HCT116 (cell line): ENCODE results near the gene TBXAS1. TPM values are rescaled to one million over a fixed set of nuclear protein-coding genes. Genes with fewer than 3 reads are reported as not detected.

Experiments used
- ATAC-seq: fragments of 200-7000 bp; cut with Tn5 transposase; 2 replicates; pipeline ENCODE4 v1.9.1; 2020; ENCODE audit warnings: mild to moderate bottlenecking, moderate library complexity
- BruUV-seq: library from RNA; stranded (reverse); fragments of 400-500 nt; replicated peaks from 2 replicates; lab custom pipeline; 2021; lab: Mats Ljungman, UMichigan
- CTCF ChIA-PET: fragments of 300-600 bp; sonication (Branson Sonifier 250); formaldehyde crosslinking; loops from one replicate; lab custom pipeline; 2021; ENCODE audit warnings: antibody characterized with exemption; lab: Charles Lee
- POLR2A ChIA-PET: fragments of 300-600, 350-600 bp; sonication (Branson Sonifier 250); formaldehyde crosslinking; loops from one replicate; lab custom pipeline; 2021; ENCODE audit warnings: antibody characterized with exemption; lab: Charles Lee
- RAD21 ChIA-PET, 2 experiments: fragments of 300-600 bp; sonication (Branson Sonifier 250); formaldehyde crosslinking; loops; one replicate each; lab custom pipeline; 2023; ENCODE audit warnings: low total read pairs in 2 of 2; ENCODE audit not compliant: uncharacterized antibody in 2 of 2, unreplicated experiment in 2 of 2, low non-redundant PET in 1 of 2; lab: Charles Lee
- DNase-seq: peaks from one replicate; pipeline ENCODE4 v3.0.0-alpha.2; 2010; ENCODE audit warnings: low read depth, low spot score
- H2AFZ ChIP-seq: fragments of 200-600 bp; shearing (Covaris generic), sonication (generic); 2 replicates; pipeline ENCODE4 v1.6.1; 2017; ENCODE audit warnings: low read depth, mixed run types, mixed read lengths, antibody characterized with exemption, low read length; ENCODE audit not compliant: poor library complexity, severe bottlenecking
- H3K27ac ChIP-seq: 2 replicates; pipeline ENCODE4 v1.5.1; 2012; ENCODE audit warnings: low read depth, low read length
- H3K27me3 ChIP-seq: fragments of 200-600 bp; sonication (generic); 2 replicates; pipeline ENCODE4 v1.6.1; 2016; ENCODE audit warnings: mixed run types, low read length, mixed read lengths; ENCODE audit not compliant: insufficient read depth
- H3K36me3 ChIP-seq, 2 experiments: fragments of 200-500 bp in 1 of 2; fragments of 200-600 bp in 1 of 2; sonication (Bioruptor generic) in 1 of 2; sonication (generic) in 1 of 2; 2 replicates each; pipeline versions ENCODE4 v1.5.1 to v1.6.1; 2014 to 2016; ENCODE audit warnings: low read length in 2 of 2, inconsistent platforms in 1 of 2, mixed read lengths in 1 of 2, mixed run types in 1 of 2; ENCODE audit not compliant: insufficient read depth in 2 of 2, control insufficient read depth in 1 of 2
- H3K4me1 ChIP-seq, 2 experiments: fragments of 200-600 bp in 1 of 2; sonication (generic) in 1 of 2; 2 replicates each; pipeline versions ENCODE4 v1.5.1 to v1.6.1; 2012 to 2017; ENCODE audit warnings: low read length in 2 of 2, inconsistent platforms in 1 of 2, mild to moderate bottlenecking in 1 of 2, mixed read lengths in 1 of 2, mixed run types in 1 of 2, moderate library complexity in 1 of 2; ENCODE audit not compliant: insufficient read depth in 2 of 2, control insufficient read depth in 1 of 2
- H3K4me2 ChIP-seq: fragments of 200-600 bp; sonication (generic); 2 replicates; pipeline ENCODE4 v1.6.1; 2017; ENCODE audit warnings: mixed run types, low read length, mixed read lengths
- H3K4me3 ChIP-seq, 2 experiments: fragments of 200-600 bp in 1 of 2; sonication (generic) in 1 of 2; replicated peaks in 1 of 2; 2 replicates each; pipeline ENCODE4 v1.5.1; 2011 to 2016; ENCODE audit warnings: low read length in 2 of 2, control low read depth in 1 of 2, low read depth in 1 of 2, mild to moderate bottlenecking in 1 of 2, mixed read lengths in 1 of 2, mixed run types in 1 of 2
- H3K79me2 ChIP-seq: fragments of 200-600 bp; sonication (generic); 2 replicates; pipeline ENCODE4 v1.6.1; 2017; ENCODE audit warnings: mild to moderate bottlenecking, mixed run types, low read length, moderate library complexity, mixed read lengths; ENCODE audit not compliant: insufficient read depth
- H3K9ac ChIP-seq: fragments of 200-600 bp; sonication (generic); 2 replicates; pipeline ENCODE4 v1.6.1; 2016; ENCODE audit warnings: low read length, mixed read lengths
- H3K9me2 ChIP-seq: fragments of 200-600 bp; sonication (generic), shearing (Covaris generic); 2 replicates; pipeline ENCODE4 v1.6.1; 2017; ENCODE audit warnings: mixed run types, mild to moderate bottlenecking, moderate library complexity; ENCODE audit not compliant: insufficient read depth
- H3K9me3 ChIP-seq, 2 experiments: fragments of 200-500 bp in 1 of 2; fragments of 200-600 bp in 1 of 2; sonication (Bioruptor generic) in 1 of 2; sonication (generic) in 1 of 2; 2 replicates each; pipeline ENCODE4 v1.6.1; 2014 to 2017; ENCODE audit warnings: low read length in 2 of 2, mixed read lengths in 2 of 2, inconsistent platforms in 1 of 2, low read depth in 1 of 2, mild to moderate bottlenecking in 1 of 2, mixed run types in 1 of 2, moderate library complexity in 1 of 2; ENCODE audit not compliant: control insufficient read depth in 1 of 2, insufficient read depth in 1 of 2
- H4K20me1 ChIP-seq: fragments of 200-600 bp; sonication (generic), shearing (Covaris generic); 2 replicates; pipeline ENCODE4 v1.6.1; 2017; ENCODE audit warnings: mixed run types, mild to moderate bottlenecking, moderate library complexity; ENCODE audit not compliant: insufficient read depth
- SP1 ChIP-seq: IDR thresholded peaks from 2 replicates; pipeline ENCODE4 v1.6.1; 2012; ENCODE audit warnings: low read depth
- intact Hi-C: fragments of 100-400 bp; cut with micrococcal nuclease; formaldehyde crosslinking; loops from 2 replicates; pipeline ENCODE4 v1.10.0; 2022
- total RNA-seq: library from RNA; stranded (reverse); gene quantifications from one replicate; pipeline ENCODE4 v1.2.1, GENCODE V29; 2021; ENCODE audit not compliant: unreplicated experiment
- TF ChIP-seq, protein P1 (sequence below), 3 experiments: fragments of 200-600 bp in 1 of 3; sonication (generic) in 1 of 3; IDR thresholded peaks in 2 of 3; conservative IDR thresholded peaks in 1 of 3; 2 replicates each; pipeline ENCODE4 v1.5.1; 2012 to 2017; ENCODE audit warnings: low read depth in 2 of 3, low read length in 2 of 3, antibody characterized with exemption in 1 of 3, borderline replicate concordance in 1 of 3, control low read depth in 1 of 3, mild to moderate bottlenecking in 1 of 3, mixed read lengths in 1 of 3, mixed run types in 1 of 3, moderate library complexity in 1 of 3; ENCODE audit not compliant: insufficient read depth in 1 of 3
- TF ChIP-seq, protein P2 (sequence below): IDR thresholded peaks from 2 replicates; pipeline ENCODE4 v1.6.1; 2012; ENCODE audit warnings: low read depth

TBXAS1 gene
- total RNA-seq, 1 experiment from 2014 or later, result 1.4 TPM

DNA sequence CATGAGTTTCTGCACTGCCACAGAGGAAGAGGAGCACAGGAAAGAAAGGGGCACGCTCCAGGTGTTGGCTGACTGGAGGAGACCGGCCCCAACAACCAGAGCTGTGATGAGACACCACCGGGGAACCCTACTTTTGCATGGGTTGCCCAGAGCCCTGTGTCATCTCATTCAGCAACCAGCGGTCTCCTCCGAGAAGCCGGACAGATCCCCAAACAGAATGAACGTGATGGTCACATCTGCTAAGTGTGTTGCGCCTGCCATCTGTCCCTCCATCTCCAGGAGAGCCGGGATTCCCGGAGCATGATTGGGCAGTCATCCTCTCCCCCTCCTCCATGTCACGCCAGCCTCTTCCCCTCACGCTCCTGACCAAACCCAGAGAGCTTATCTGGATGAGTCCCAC is 210.8 kb downstream of the TBXAS1 start:
- no peaks in the 10 kb centered on the region for H3K9me2 ChIP-seq
- no peak for DNase-seq
- no peak overlapping the region for H3K4me3 ChIP-seq
- ChIA-PET POLR2A (no interaction called here), CTCF (no interaction called here), RAD21 (no interaction called here)
- H3K36me3 ChIP-seq, result no peaks in the 10 kb centered on the region
- H3K27me3 ChIP-seq, result no peaks in the 10 kb centered on the region
- peaks cover 2 to 9% of the 10 kb centered on the region in 2 experiments; a peak in 2 of 4 replicates for H3K4me1 ChIP-seq
- H3K27ac ChIP-seq, result no peak overlapping the region
- ATAC-seq, result no peak
- H3K79me2 ChIP-seq, result no peaks in the 10 kb centered on the region
- no peaks in the 10 kb centered on the region for H4K20me1 ChIP-seq
- intact Hi-C loops, result no loop called here
- TF ChIP-seq, protein P1, sequence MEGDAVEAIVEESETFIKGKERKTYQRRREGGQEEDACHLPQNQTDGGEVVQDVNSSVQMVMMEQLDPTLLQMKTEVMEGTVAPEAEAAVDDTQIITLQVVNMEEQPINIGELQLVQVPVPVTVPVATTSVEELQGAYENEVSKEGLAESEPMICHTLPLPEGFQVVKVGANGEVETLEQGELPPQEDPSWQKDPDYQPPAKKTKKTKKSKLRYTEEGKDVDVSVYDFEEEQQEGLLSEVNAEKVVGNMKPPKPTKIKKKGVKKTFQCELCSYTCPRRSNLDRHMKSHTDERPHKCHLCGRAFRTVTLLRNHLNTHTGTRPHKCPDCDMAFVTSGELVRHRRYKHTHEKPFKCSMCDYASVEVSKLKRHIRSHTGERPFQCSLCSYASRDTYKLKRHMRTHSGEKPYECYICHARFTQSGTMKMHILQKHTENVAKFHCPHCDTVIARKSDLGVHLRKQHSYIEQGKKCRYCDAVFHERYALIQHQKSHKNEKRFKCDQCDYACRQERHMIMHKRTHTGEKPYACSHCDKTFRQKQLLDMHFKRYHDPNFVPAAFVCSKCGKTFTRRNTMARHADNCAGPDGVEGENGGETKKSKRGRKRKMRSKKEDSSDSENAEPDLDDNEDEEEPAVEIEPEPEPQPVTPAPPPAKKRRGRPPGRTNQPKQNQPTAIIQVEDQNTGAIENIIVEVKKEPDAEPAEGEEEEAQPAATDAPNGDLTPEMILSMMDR (IDR thresholded peaks at IDR 0.05 in 2 of 3, conservative IDR thresholded peaks at IDR 0.05 in 1 of 3; ENCODE audit: borderline replicate concordance in 1 of 3, insufficient read depth in 1 of 3, low read depth in 2 of 3, low read length in 2 of 3), result no peak
- no peak for TF ChIP-seq SP1
- TF ChIP-seq, protein P2, sequence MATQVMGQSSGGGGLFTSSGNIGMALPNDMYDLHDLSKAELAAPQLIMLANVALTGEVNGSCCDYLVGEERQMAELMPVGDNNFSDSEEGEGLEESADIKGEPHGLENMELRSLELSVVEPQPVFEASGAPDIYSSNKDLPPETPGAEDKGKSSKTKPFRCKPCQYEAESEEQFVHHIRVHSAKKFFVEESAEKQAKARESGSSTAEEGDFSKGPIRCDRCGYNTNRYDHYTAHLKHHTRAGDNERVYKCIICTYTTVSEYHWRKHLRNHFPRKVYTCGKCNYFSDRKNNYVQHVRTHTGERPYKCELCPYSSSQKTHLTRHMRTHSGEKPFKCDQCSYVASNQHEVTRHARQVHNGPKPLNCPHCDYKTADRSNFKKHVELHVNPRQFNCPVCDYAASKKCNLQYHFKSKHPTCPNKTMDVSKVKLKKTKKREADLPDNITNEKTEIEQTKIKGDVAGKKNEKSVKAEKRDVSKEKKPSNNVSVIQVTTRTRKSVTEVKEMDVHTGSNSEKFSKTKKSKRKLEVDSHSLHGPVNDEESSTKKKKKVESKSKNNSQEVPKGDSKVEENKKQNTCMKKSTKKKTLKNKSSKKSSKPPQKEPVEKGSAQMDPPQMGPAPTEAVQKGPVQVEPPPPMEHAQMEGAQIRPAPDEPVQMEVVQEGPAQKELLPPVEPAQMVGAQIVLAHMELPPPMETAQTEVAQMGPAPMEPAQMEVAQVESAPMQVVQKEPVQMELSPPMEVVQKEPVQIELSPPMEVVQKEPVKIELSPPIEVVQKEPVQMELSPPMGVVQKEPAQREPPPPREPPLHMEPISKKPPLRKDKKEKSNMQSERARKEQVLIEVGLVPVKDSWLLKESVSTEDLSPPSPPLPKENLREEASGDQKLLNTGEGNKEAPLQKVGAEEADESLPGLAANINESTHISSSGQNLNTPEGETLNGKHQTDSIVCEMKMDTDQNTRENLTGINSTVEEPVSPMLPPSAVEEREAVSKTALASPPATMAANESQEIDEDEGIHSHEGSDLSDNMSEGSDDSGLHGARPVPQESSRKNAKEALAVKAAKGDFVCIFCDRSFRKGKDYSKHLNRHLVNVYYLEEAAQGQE, result no peak
- H3K4me2 ChIP-seq, result no peak overlapping the region
- no TSS peak for BruUV-seq
- H3K9ac ChIP-seq, result no peak overlapping the region
- H3K9me3 ChIP-seq, result no peaks in the 10 kb centered on the region
- no peak overlapping the region for H2AFZ ChIP-seq
